Esophagus (tissue), 2 donors: Measurements from ENCODE around the gene COL15A1. TPM values are rescaled to one million over a fixed set of nuclear protein-coding genes. Genes with fewer than 3 reads are reported as not detected.

Source experiments
- H3K27ac ChIP-seq, 2 donors: one replicate each; pipeline ENCODE4 v1.5.1; 2013; ENCODE audit warnings: low read depth in 2 of 2, mild to moderate bottlenecking in 2 of 2, inconsistent platforms in 1 of 2, low read length in 1 of 2, moderate library complexity in 1 of 2
- H3K27me3 ChIP-seq, 2 donors: one replicate each; pipeline ENCODE4 v1.6.1; 2013; ENCODE audit warnings: low read length in 2 of 2, control low read depth in 1 of 2, mild to moderate bottlenecking in 1 of 2; ENCODE audit not compliant: insufficient read depth in 2 of 2, control insufficient read depth in 1 of 2
- H3K36me3 ChIP-seq, 2 donors: one replicate each; pipeline ENCODE4 v1.6.1; 2013; ENCODE audit warnings: low read length in 1 of 2; ENCODE audit not compliant: control insufficient read depth in 2 of 2, insufficient read depth in 2 of 2
- H3K4me1 ChIP-seq, 2 donors: one replicate each; pipeline ENCODE4 v1.6.1; 2013; ENCODE audit warnings: low read length in 1 of 2; ENCODE audit not compliant: control insufficient read depth in 2 of 2, insufficient read depth in 2 of 2
- H3K4me3 ChIP-seq, 2 donors: one replicate each; pipeline ENCODE4 v1.5.1; 2013; ENCODE audit warnings: low read length in 2 of 2, mild to moderate bottlenecking in 2 of 2, low read depth in 1 of 2, moderate library complexity in 1 of 2
- H3K9me3 ChIP-seq, 2 donors: one replicate each; pipeline ENCODE4 v1.6.1; 2013; ENCODE audit warnings: mild to moderate bottlenecking in 2 of 2, low read depth in 1 of 2, low read length in 1 of 2, moderate library complexity in 1 of 2; ENCODE audit not compliant: control insufficient read depth in 2 of 2, insufficient read depth in 1 of 2
- WGBS, 2 donors: extraction: QIAGEN DNeasy Blood & Tissue Kit; methylation state at CpG; one replicate each; pipeline ENCODE4 v1.1.7; 2013; 5-methylcytosine and 5-hydroxymethylcytosine counted together
- polyA plus RNA-seq, 2 donors: library from polyadenylated mRNA; stranded (reverse); fragments of 200-250 nt; gene quantifications; one replicate each; pipeline ENCODE4 v1.2.3, GENCODE V29; 2013
- donor health status: healthy with polysubstance abuse.
- donor health status: Bipolar disorder and iron deficiency.

Gene COL15A1
- polyA plus RNA-seq, 2 donors = 5.2 to 7.3 TPM

- 26 to 29% methylated on average over 3 of the region's 3 CpGs for WGBS, 2 donors
- H3K4me1 ChIP-seq = peaks cover 0 to 3% of the 10 kb centered on the region in 2 donors
- no peak overlapping the region for H3K27ac ChIP-seq
- H3K36me3 ChIP-seq = no peaks in the 10 kb centered on the region
- no peaks in the 10 kb centered on the region for H3K9me3 ChIP-seq
- no peaks in the 10 kb centered on the region for H3K27me3 ChIP-seq
- no peak overlapping the region for H3K4me3 ChIP-seq
These were observed 163.7 kb downstream of the COL15A1 start for GRCh38 chr9:99107421-99107820.

GRCh38 chr9:99108131-99108530, 164.4 kb downstream of the COL15A1 start:
- H3K36me3 ChIP-seq = no peaks in the 10 kb centered on the region
- 88 to 90% methylated on average over 2 of the region's 2 CpGs for WGBS, 2 donors
- H3K4me3 ChIP-seq = no peak overlapping the region
- H3K4me1 ChIP-seq = peaks cover 0 to 3% of the 10 kb centered on the region in 2 donors
- no peaks in the 10 kb centered on the region for H3K9me3 ChIP-seq
- H3K27ac ChIP-seq = no peak overlapping the region
- H3K27me3 ChIP-seq = no peaks in the 10 kb centered on the region

GRCh38 chr9:99109522-99109921, 165.8 kb downstream of the COL15A1 start:
- H3K4me1 ChIP-seq = peaks cover 0 to 3% of the 10 kb centered on the region in 2 donors
- no peak overlapping the region for H3K27ac ChIP-seq
- WGBS, 2 donors = 79 to 83% methylated on average over 3 of the region's 3 CpGs

GRCh38 chr9:99112750-99113413, 169.2 kb downstream of the COL15A1 start:
- no peak overlapping the region for H3K4me3 ChIP-seq
- peaks cover 0 to 3% of the 10 kb centered on the region in 2 donors for H3K4me1 ChIP-seq
- WGBS, 2 donors = 41 to 57% methylated on average over 6 of the region's 6 CpGs
- H3K27me3 ChIP-seq = no peaks in the 10 kb centered on the region
- no peaks in the 10 kb centered on the region for H3K9me3 ChIP-seq
- no peaks in the 10 kb centered on the region for H3K36me3 ChIP-seq
- peak overlapping the region in 1 of 2 donors; percentile 1 for H3K27ac ChIP-seq

More at GRCh38 chr9:99109522-99109921, 165.8 kb downstream of the COL15A1 start:
- H3K36me3 ChIP-seq = no peaks in the 10 kb centered on the region
- H3K27me3 ChIP-seq = no peaks in the 10 kb centered on the region
- no peaks in the 10 kb centered on the region for H3K9me3 ChIP-seq
- no peak overlapping the region for H3K4me3 ChIP-seq

- Histone ChIP-seq H3K27ac (no peak overlapping the region), H3K9me3 (no peaks in the 10 kb centered on the region), H3K27me3 (no peaks in the 10 kb centered on the region), H3K4me1 (peaks cover 0 to 3% of the 10 kb centered on the region in 2 donors), H3K4me3 (no peak overlapping the region), H3K36me3 (no peaks in the 10 kb centered on the region)
- WGBS, 2 donors = 63 to 75% methylated on average over 2 of the region's 2 CpGs
These were observed 169.8 kb downstream of the COL15A1 start for GRCh38 chr9:99113414-99114048.

GRCh38 chr9:99114049-99114440, 170.3 kb downstream of the COL15A1 start:
- Histone ChIP-seq H3K36me3 (no peaks in the 10 kb centered on the region), H3K9me3 (no peaks in the 10 kb centered on the region), H3K4me3 (no peak overlapping the region), H3K4me1 (peaks cover 0 to 3% of the 10 kb centered on the region in 2 donors), H3K27ac (no peak overlapping the region), H3K27me3 (no peaks in the 10 kb centered on the region)
- WGBS, 2 donors = 71 to 72% methylated on average over 3 of the region's 3 CpGs

GRCh38 chr9:99114846-99115500, 171.3 kb downstream of the COL15A1 start:
- H3K4me3 ChIP-seq = no peak overlapping the region
- H3K4me1 ChIP-seq = peaks cover 0 to 3% of the 10 kb centered on the region in 2 donors
- 78 to 79% methylated on average over 6 of the region's 6 CpGs for whole genome bisulfite sequencing, 2 donors
- H3K36me3 ChIP-seq = no peaks in the 10 kb centered on the region
- no peaks in the 10 kb centered on the region for H3K27me3 ChIP-seq
- H3K27ac ChIP-seq = no peak overlapping the region
- H3K9me3 ChIP-seq = no peaks in the 10 kb centered on the region

GRCh38 chr9:99116003-99116411, 172.3 kb downstream of the COL15A1 start:
- H3K36me3 ChIP-seq = no peaks in the 10 kb centered on the region
- H3K9me3 ChIP-seq = no peaks in the 10 kb centered on the region
- peaks cover 0 to 3% of the 10 kb centered on the region in 2 donors for H3K4me1 ChIP-seq
- WGBS, 2 donors = 45 to 50% methylated on average over 3 of the region's 3 CpGs
- H3K27me3 ChIP-seq = no peaks in the 10 kb centered on the region
- no peak overlapping the region for H3K27ac ChIP-seq
- H3K4me3 ChIP-seq = no peak overlapping the region

- H3K4me3 ChIP-seq = no peak overlapping the region
- 73 to 82% methylated on average over 7 of the region's 7 CpGs for WGBS, 2 donors
- no peaks in the 10 kb centered on the region for H3K9me3 ChIP-seq
- H3K4me1 ChIP-seq = no peaks in the 10 kb centered on the region
- peak overlapping the region in 1 of 2 donors; percentile 13 for H3K27ac ChIP-seq
- no peaks in the 10 kb centered on the region for H3K36me3 ChIP-seq
- no peaks in the 10 kb centered on the region for H3K27me3 ChIP-seq
These were observed 175.2 kb downstream of the COL15A1 start for GRCh38 chr9:99118782-99119466.
